Gastroesophageal sphincter (tissue), 4 donors: ENCODE measurements around the gene CD96. TPM values are rescaled to one million over a fixed set of nuclear protein-coding genes. Genes with fewer than 3 reads are reported as not detected.

Experiments used
- ATAC-seq: fragments of 150-250 bp; one replicate; pipeline ENCODE4 v1.9.1; 2016; ENCODE audit warnings: mild to moderate bottlenecking, moderate library complexity
- H3K27ac ChIP-seq, 4 donors: fragments of 200-600 bp; sonication (generic) in 3 of 4; 1 replicate in 3 of 4; 2 replicates in 1 of 4; pipeline ENCODE4 v1.5.1; 2016 to 2019
- H3K27me3 ChIP-seq: fragments of 200-600 bp; sonication (generic); one replicate; pipeline ENCODE4 v1.5.1; 2019
- H3K36me3 ChIP-seq, 2 donors: fragments of 200-600 bp; sonication (generic); one replicate each; pipeline ENCODE4 v1.5.1; 2019; ENCODE audit warnings: control low read depth in 1 of 2
- H3K4me1 ChIP-seq, 3 donors: fragments of 200-600 bp; sonication (generic); 1 replicate in 2 of 3; 2 replicates in 1 of 3; pipeline ENCODE4 v1.5.1; 2016 to 2019; ENCODE audit warnings: control low read depth in 2 of 3
- H3K4me3 ChIP-seq, 2 donors: fragments of 200-600 bp; sonication (generic); one replicate each; pipeline ENCODE4 v1.5.1; 2019; ENCODE audit warnings: mild to moderate bottlenecking in 1 of 2, moderate library complexity in 1 of 2
- H3K9me3 ChIP-seq, 3 donors: fragments of 200-600 bp; sonication (generic); one replicate each; pipeline ENCODE4 v1.5.1; 2017 to 2019; ENCODE audit warnings: control low read depth in 2 of 3
- CTCF ChIP-seq, 4 experiments: fragments of 200-600 bp in 2 of 4; fragments of 450-650 bp in 2 of 4; sonication (generic) in 1 of 4; IDR thresholded peaks; one replicate each; pipeline ENCODE4 v1.5.1; 2017 to 2019; ENCODE audit warnings: antibody characterized with exemption in 4 of 4, mild to moderate bottlenecking in 2 of 4, moderate library complexity in 2 of 4
- EP300 ChIP-seq: sonication (generic); formaldehyde crosslinking; IDR thresholded peaks from one replicate; pipeline ENCODE4 v1.6.1; 2017; ENCODE audit warnings: antibody characterized with exemption, mild to moderate bottlenecking
- POLR2A ChIP-seq, 2 donors: fragments of 450-650 bp; IDR thresholded peaks; one replicate each; pipeline ENCODE4 v1.6.1; 2017; ENCODE audit warnings: antibody characterized with exemption in 2 of 2, mild to moderate bottlenecking in 2 of 2, moderate library complexity in 1 of 2
- POLR2AphosphoS5 ChIP-seq: sonication (generic); formaldehyde crosslinking; IDR thresholded peaks from one replicate; pipeline ENCODE4 v1.6.1; 2017; ENCODE audit warnings: antibody characterized with exemption
- WGBS, 2 donors: methylation state at CpG; one replicate each; pipeline ENCODE4 v1.1.5; 2018; ENCODE audit warnings: low coverage in 1 of 2; 5-methylcytosine and 5-hydroxymethylcytosine counted together
- total RNA-seq, 4 donors: library from RNA; depleted of rRNA; stranded (reverse); fragments of >200 nt; gene quantifications; one replicate each; pipeline ENCODE4 v1.1.0, GENCODE V29; 2016

CD96 gene
- total RNA-seq, 4 donors from 2014 or later, result 0.19 to 1.2 (median 1.0) TPM

GRCh38 chr3:111615880-111616279, 73.9 kb downstream of the CD96 start:
- Histone ChIP-seq H3K4me3 (no peak overlapping the region), H3K27ac (no peak overlapping the region), H3K4me1 (no peaks in the 10 kb centered on the region), H3K36me3 (no peaks in the 10 kb centered on the region), H3K27me3 (no peaks in the 10 kb centered on the region), H3K9me3 (no peaks in the 10 kb centered on the region)
- 67% methylated on average over 2 to 3 of the region's 3 CpGs for WGBS, 2 donors
- ATAC-seq, result no peak
- TF ChIP-seq CTCF (IDR thresholded peaks at IDR 0.05) (no peak), POLR2AphosphoS5 (no peak), POLR2A (IDR thresholded peaks at IDR 0.05) (no peak), EP300 (no peak)

- TF ChIP-seq CTCF (IDR thresholded peaks at IDR 0.05) (no peak), POLR2A (IDR thresholded peaks at IDR 0.05) (no peak), EP300 (no peak), POLR2AphosphoS5 (no peak)
- H3K4me1 ChIP-seq, result no peaks in the 10 kb centered on the region
- WGBS, 2 donors, result 61 to 91% methylated on average over 2 of the region's 6 CpGs
- no peak overlapping the region for H3K27ac ChIP-seq
- ATAC-seq, result no peak
- no peaks in the 10 kb centered on the region for H3K36me3 ChIP-seq
- no peaks in the 10 kb centered on the region for H3K9me3 ChIP-seq
- H3K4me3 ChIP-seq, result no peak overlapping the region
- H3K27me3 ChIP-seq, result no peaks in the 10 kb centered on the region
These were observed 74.6 kb downstream of the CD96 start for GRCh38 chr3:111616417-111617105.

GRCh38 chr3:111617406-111617805, 75.4 kb downstream of the CD96 start:
- Histone ChIP-seq H3K27me3 (no peaks in the 10 kb centered on the region), H3K4me1 (no peaks in the 10 kb centered on the region), H3K36me3 (no peaks in the 10 kb centered on the region), H3K27ac (no peak overlapping the region), H3K4me3 (no peak overlapping the region), H3K9me3 (no peaks in the 10 kb centered on the region)
- ATAC-seq, result no peak
- TF ChIP-seq EP300 (no peak), POLR2AphosphoS5 (no peak), POLR2A (IDR thresholded peaks at IDR 0.05) (no peak), CTCF (IDR thresholded peaks at IDR 0.05) (no peak)
- WGBS, 2 donors, result no CpG with 5 or more reads among the region's 3 CpGs

GRCh38 chr3:111617912-111618601, 76.1 kb downstream of the CD96 start:
- H3K4me3 ChIP-seq, result no peak overlapping the region
- TF ChIP-seq POLR2A (IDR thresholded peaks at IDR 0.05) (no peak), CTCF (IDR thresholded peaks at IDR 0.05) (no peak), POLR2AphosphoS5 (no peak), EP300 (no peak)
- H3K4me1 ChIP-seq, result no peaks in the 10 kb centered on the region
- ATAC-seq, result no peak
- no peaks in the 10 kb centered on the region for H3K9me3 ChIP-seq
- no peak overlapping the region for H3K27ac ChIP-seq
- 83 to 90% methylated on average over 2 of the region's 5 CpGs for WGBS, 2 donors
- H3K27me3 ChIP-seq, result no peaks in the 10 kb centered on the region
- H3K36me3 ChIP-seq, result no peaks in the 10 kb centered on the region

- Histone ChIP-seq H3K4me1 (no peaks in the 10 kb centered on the region), H3K4me3 (no peak overlapping the region), H3K36me3 (no peaks in the 10 kb centered on the region), H3K9me3 (no peaks in the 10 kb centered on the region), H3K27me3 (no peaks in the 10 kb centered on the region), H3K27ac (no peak overlapping the region)
- TF ChIP-seq CTCF (IDR thresholded peaks at IDR 0.05), result no peak
- no peak for TF ChIP-seq EP300
- TF ChIP-seq POLR2AphosphoS5, result no peak
- no peak for TF ChIP-seq POLR2A (IDR thresholded peaks at IDR 0.05)
- no peak for ATAC-seq
These were observed 76.9 kb downstream of the CD96 start for GRCh38 chr3:111618945-111619344.
